Activated T-helper 2 cell treated with anti-CD3 and anti-CD28 coated beads, Interferon-gamma antibody, Interleukin-2, Interleukin-4, amounts not matched to agents 10 μg/mL and 5 μg/mL and 100 μg/mL, durations not matched to agents 14 hours and 24 hours and 36 hours (primary cell): ENCODE measurements around the gene MTAP. TPM values are rescaled to one million over a fixed set of nuclear protein-coding genes. Genes with fewer than 3 reads are reported as not detected.

Experiments used
- DNase-seq: peaks from one replicate; pipeline ENCODE4 v3.0.0; 2021; ENCODE audit warnings: low spot score
- H3K27ac Mint-ChIP-seq: one replicate; pipeline ENCODE4 v1.8.0; 2021; ENCODE audit warnings: mixed read lengths
- H3K27me3 Mint-ChIP-seq: one replicate; pipeline ENCODE4 v1.8.0; 2021; ENCODE audit warnings: low read depth, mixed read lengths
- H3K36me3 Mint-ChIP-seq: one replicate; pipeline ENCODE4 v1.8.0; 2021; ENCODE audit warnings: low read depth, mixed read lengths
- H3K4me1 Mint-ChIP-seq: one replicate; pipeline ENCODE4 v1.8.0; 2021; ENCODE audit warnings: low read depth, mixed read lengths
- H3K4me3 Mint-ChIP-seq: one replicate; pipeline ENCODE4 v1.8.0; 2021; ENCODE audit warnings: low read depth, mild to moderate bottlenecking, moderate library complexity, mixed read lengths
- H3K9me3 Mint-ChIP-seq: one replicate; pipeline ENCODE4 v1.8.0; 2021; ENCODE audit warnings: mixed read lengths
- intact Hi-C: fragments of 100-400 bp; cut with micrococcal nuclease; formaldehyde crosslinking; loops from one replicate; pipeline ENCODE4 v1.15.1; 2023
- total RNA-seq: library from RNA; stranded (reverse); gene quantifications from 2 replicates; pipeline ENCODE4 v1.2.3, GENCODE V29; 2022

MTAP gene
- total RNA-seq, 1 donor from 2014 or later, result 79.9 TPM

GRCh38 chr9:21811914-21812313 is 9.5 kb downstream of the MTAP start:
- H3K4me3 Mint-ChIP-seq, result no peak overlapping the region
- peaks cover 67% of the 10 kb centered on the region for H3K36me3 Mint-ChIP-seq
- no peaks in the 10 kb centered on the region for H3K9me3 Mint-ChIP-seq
- intact Hi-C loops, result loop anchor here (5.0 kb wide), 2 partner anchors 105 to 290 kb away; no protein-coding TSS in a partner anchor
- H3K27me3 Mint-ChIP-seq, result no peaks in the 10 kb centered on the region
- H3K27ac Mint-ChIP-seq, result peak overlapping the region; percentile 25
- no peak for DNase-seq
- H3K4me1 Mint-ChIP-seq, result peaks cover 39% of the 10 kb centered on the region

- intact Hi-C loops, result loop anchor here (5.0 kb wide), 2 partner anchors 105 to 290 kb away; no protein-coding TSS in a partner anchor
- no peaks in the 10 kb centered on the region for H3K9me3 Mint-ChIP-seq
- H3K27me3 Mint-ChIP-seq, result no peaks in the 10 kb centered on the region
- no peak for DNase-seq
- peaks cover 39% of the 10 kb centered on the region for H3K4me1 Mint-ChIP-seq
- H3K4me3 Mint-ChIP-seq, result no peak overlapping the region
- peaks cover 68% of the 10 kb centered on the region for H3K36me3 Mint-ChIP-seq
- H3K27ac Mint-ChIP-seq, result no peak overlapping the region
Measured at GRCh38 chr9:21812415-21812814, 10.0 kb downstream of the MTAP start.

- peak; percentile 49 for DNase-seq
- Mint-ChIP-seq H3K36me3 (peaks cover 70% of the 10 kb centered on the region), H3K9me3 (no peaks in the 10 kb centered on the region), H3K27me3 (no peaks in the 10 kb centered on the region), H3K4me1 (peaks cover 39% of the 10 kb centered on the region), H3K4me3 (no peak overlapping the region), H3K27ac (no peak overlapping the region)
- intact Hi-C loops, result loop anchor here (1.0 to 5.0 kb wide), 6 partner anchors 104 to 639 kb away; no protein-coding TSS in a partner anchor
Measured at GRCh38 chr9:21812946-21813568, 10.6 kb downstream of the MTAP start.

GRCh38 chr9:21813575-21814473 is 11.4 kb downstream of the MTAP start:
- no peak overlapping the region for H3K27ac Mint-ChIP-seq

GRCh38 chr9:21815643-21816042 is 13.2 kb downstream of the MTAP start:
- DNase-seq, result no peak
- no peak overlapping the region for H3K4me3 Mint-ChIP-seq
- H3K4me1 Mint-ChIP-seq, result peaks cover 27% of the 10 kb centered on the region
- no peaks in the 10 kb centered on the region for H3K27me3 Mint-ChIP-seq
- H3K9me3 Mint-ChIP-seq, result no peaks in the 10 kb centered on the region
- intact Hi-C loops, result no loop called here
- H3K27ac Mint-ChIP-seq, result no peak overlapping the region
- H3K36me3 Mint-ChIP-seq, result peaks cover 74% of the 10 kb centered on the region

More at GRCh38 chr9:21813575-21814473, 11.4 kb downstream of the MTAP start:
- DNase-seq, result peak; percentile 38
- Mint-ChIP-seq H3K27me3 (no peaks in the 10 kb centered on the region), H3K4me3 (no peak overlapping the region), H3K4me1 (peaks cover 37% of the 10 kb centered on the region), H3K9me3 (no peaks in the 10 kb centered on the region), H3K36me3 (peaks cover 71% of the 10 kb centered on the region)
- intact Hi-C loops, result loop anchor here (1.0 to 5.0 kb wide), 9 partner anchors 103 to 638 kb away; no protein-coding TSS in a partner anchor

GRCh38 chr9:21817176-21817575 is 14.7 kb downstream of the MTAP start:
- H3K27ac Mint-ChIP-seq, result no peak overlapping the region
- no peak overlapping the region for H3K4me3 Mint-ChIP-seq
- no peaks in the 10 kb centered on the region for H3K27me3 Mint-ChIP-seq
- peaks cover 80% of the 10 kb centered on the region for H3K36me3 Mint-ChIP-seq
- no peaks in the 10 kb centered on the region for H3K9me3 Mint-ChIP-seq
- peaks cover 23% of the 10 kb centered on the region for H3K4me1 Mint-ChIP-seq
- no peak for DNase-seq
- intact Hi-C loops, result no loop called here

GRCh38 chr9:21825637-21826036 is 23.2 kb downstream of the MTAP start:
- H3K4me1 Mint-ChIP-seq, result peaks cover 8% of the 10 kb centered on the region
- no peaks in the 10 kb centered on the region for H3K9me3 Mint-ChIP-seq
- H3K4me3 Mint-ChIP-seq, result no peak overlapping the region
- DNase-seq, result no peak
- intact Hi-C loops, result no loop called here
- H3K27me3 Mint-ChIP-seq, result no peaks in the 10 kb centered on the region
- H3K27ac Mint-ChIP-seq, result no peak overlapping the region
- H3K36me3 Mint-ChIP-seq, result peaks cover 83% of the 10 kb centered on the region

- intact Hi-C loops, result no loop called here
- Mint-ChIP-seq H3K27me3 (no peaks in the 10 kb centered on the region), H3K4me3 (no peak overlapping the region), H3K4me1 (peaks cover 31% of the 10 kb centered on the region), H3K36me3 (peaks cover 84% of the 10 kb centered on the region), H3K9me3 (no peaks in the 10 kb centered on the region), H3K27ac (no peak overlapping the region)
- no peak for DNase-seq
Measured at GRCh38 chr9:21828853-21829410, 26.5 kb downstream of the MTAP start.

- Mint-ChIP-seq H3K27ac (no peak overlapping the region), H3K4me1 (peaks cover 32% of the 10 kb centered on the region), H3K36me3 (peaks cover 81% of the 10 kb centered on the region), H3K9me3 (no peaks in the 10 kb centered on the region), H3K4me3 (no peak overlapping the region), H3K27me3 (no peaks in the 10 kb centered on the region)
- DNase-seq, result no peak
- intact Hi-C loops, result no loop called here
Measured at GRCh38 chr9:21830589-21830988, 28.2 kb downstream of the MTAP start.

- H3K27me3 Mint-ChIP-seq, result no peaks in the 10 kb centered on the region
- H3K4me3 Mint-ChIP-seq, result no peak overlapping the region
- peak overlapping the region; percentile 11 for H3K27ac Mint-ChIP-seq
- peak; percentile 26 for DNase-seq
- intact Hi-C loops, result loop anchor here (1.0 kb wide), 1 partner anchor 20 kb away; no protein-coding TSS in a partner anchor
- H3K36me3 Mint-ChIP-seq, result peaks cover 85% of the 10 kb centered on the region
- no peaks in the 10 kb centered on the region for H3K9me3 Mint-ChIP-seq
- peaks cover 39% of the 10 kb centered on the region for H3K4me1 Mint-ChIP-seq
Measured at GRCh38 chr9:21831841-21832509, 29.5 kb downstream of the MTAP start.

- intact Hi-C loops, result no loop called here
- no peak overlapping the region for H3K4me3 Mint-ChIP-seq
- DNase-seq, result no peak
- H3K36me3 Mint-ChIP-seq, result peaks cover 86% of the 10 kb centered on the region
- no peaks in the 10 kb centered on the region for H3K27me3 Mint-ChIP-seq
- H3K27ac Mint-ChIP-seq, result no peak overlapping the region
- peaks cover 40% of the 10 kb centered on the region for H3K4me1 Mint-ChIP-seq
- H3K9me3 Mint-ChIP-seq, result no peaks in the 10 kb centered on the region
Measured at GRCh38 chr9:21833090-21833801, 30.8 kb downstream of the MTAP start.

GRCh38 chr9:21835121-21835520 is 32.7 kb downstream of the MTAP start:
- Mint-ChIP-seq H3K36me3 (peaks cover 95% of the 10 kb centered on the region), H3K27ac (no peak overlapping the region)

More at GRCh38 chr9:21835121-21835520, 32.7 kb downstream of the MTAP start:
- Mint-ChIP-seq H3K4me1 (peaks cover 39% of the 10 kb centered on the region), H3K9me3 (no peaks in the 10 kb centered on the region), H3K27me3 (no peaks in the 10 kb centered on the region), H3K4me3 (no peak overlapping the region)
- no peak for DNase-seq
- intact Hi-C loops, result no loop called here
